HS-5 (cell line): ENCODE results near the gene LASP1.
A peak's percentile ranks its signal among the peaks of the same experiment; 100 is the strongest.

Source experiments
- DNase-seq: peaks from one replicate; pipeline ENCODE4 v3.0.0-alpha.2; 2012; ENCODE audit warnings: low read depth

The LASP1 gene

DNA sequence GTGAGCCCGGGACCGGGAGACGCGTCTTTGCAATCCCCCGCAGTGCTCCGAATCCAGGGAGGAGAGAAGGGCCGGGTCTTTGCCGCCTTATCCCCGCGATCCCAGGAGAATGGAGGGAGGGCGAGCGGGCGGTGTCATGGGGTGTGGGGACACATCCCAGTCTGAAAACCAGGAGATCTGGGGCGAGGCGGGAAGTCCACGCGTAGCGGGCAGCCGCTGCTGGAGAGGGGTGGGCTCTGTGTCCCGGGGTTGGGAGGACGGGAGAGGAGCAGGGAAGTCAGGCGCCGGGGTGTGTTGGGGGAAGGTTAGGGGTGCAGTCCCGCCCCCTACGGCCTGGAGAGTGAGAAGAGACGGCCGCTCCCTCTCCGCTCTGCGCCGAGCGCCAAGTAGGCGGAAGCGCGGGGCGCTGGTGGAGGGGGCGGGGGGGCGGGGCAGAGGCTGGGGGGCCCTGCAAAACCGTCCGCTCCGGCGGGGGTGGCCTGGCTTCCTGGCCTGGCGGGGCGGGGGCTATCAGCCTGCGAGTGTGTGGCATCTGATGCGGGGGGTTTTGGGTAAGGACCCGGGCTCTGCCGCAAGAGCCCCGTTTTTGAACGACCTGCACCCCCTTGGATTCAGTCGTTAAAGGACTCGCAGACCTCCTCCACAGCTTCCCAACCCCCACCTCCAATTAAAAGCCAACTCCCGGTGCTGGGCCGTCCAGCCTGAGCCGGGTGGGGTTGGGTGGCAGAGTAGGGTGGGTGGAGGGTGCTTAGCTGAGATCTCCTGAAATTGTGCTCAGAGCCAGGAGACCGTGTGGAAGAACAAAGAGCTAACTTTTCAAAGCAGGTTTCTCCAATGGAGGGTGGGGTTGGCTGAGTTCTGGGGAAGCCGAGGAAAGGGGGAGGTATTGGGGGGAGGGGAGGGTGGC lies 654 bp downstream of the LASP1 start:
- no peak for DNase-seq

DNA sequence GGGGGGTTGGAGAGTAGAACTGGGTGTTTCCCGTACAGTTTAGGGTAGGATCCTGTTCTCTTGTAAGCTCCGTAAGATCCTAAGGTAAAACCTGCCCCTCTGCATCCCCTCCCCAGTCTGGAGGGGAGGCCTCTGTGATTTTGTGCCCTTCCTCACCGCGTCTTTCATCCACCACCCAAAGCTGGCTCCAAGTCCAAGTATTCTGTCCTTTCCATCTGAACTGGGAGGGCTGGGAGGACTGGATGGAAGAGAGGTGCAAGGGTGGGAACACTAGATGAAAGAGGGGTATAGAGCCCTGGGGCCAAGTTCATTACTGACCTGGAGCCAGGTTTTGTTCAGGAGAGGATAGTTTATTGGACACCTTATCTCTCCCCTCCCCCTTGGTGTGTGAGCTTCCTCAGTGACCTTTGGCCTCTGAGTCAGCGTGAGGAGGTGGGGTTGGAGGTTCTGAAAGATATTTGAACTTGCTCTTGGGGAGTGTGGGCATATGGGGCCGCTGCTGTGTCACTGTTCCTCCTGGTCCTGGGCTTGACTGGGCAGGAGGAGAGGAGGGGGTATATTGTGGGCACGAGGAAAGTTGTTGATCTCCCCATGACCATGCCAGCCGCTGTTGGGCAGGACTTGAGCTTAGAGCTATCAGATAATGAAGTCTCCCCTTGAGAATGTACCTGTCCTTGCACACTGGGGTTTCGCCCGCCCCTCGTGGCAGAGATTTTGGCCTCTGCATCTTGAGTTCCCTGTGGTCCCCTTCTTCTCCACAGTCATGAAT lies 1.6 kb downstream of the LASP1 start:
- peak; percentile 67 for DNase-seq

DNA sequence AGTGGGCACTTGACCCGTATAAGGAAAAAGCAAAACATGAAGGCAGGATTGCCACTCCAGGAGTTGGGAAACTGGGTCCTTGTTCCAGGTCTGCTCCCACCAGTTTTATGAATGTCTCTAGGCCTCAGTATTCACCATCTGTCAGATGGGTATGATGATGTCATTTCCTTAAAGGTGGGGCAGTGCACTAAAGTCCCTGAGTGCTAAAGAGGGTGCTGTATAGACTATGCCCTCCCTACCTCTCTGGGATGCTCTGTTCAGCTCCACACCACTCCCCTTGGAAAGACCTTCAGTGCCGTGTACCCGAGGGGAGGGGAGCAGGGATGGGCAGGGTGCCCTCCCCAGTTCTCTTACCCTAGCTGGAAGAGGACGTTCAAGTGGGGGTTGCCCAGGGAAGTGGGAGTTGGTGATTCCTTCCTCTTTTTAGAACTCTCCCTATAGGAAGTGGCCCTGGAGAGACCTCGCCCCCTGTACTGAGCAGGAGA lies 2.2 kb downstream of the LASP1 start:
- DNase-seq: no peak

DNA sequence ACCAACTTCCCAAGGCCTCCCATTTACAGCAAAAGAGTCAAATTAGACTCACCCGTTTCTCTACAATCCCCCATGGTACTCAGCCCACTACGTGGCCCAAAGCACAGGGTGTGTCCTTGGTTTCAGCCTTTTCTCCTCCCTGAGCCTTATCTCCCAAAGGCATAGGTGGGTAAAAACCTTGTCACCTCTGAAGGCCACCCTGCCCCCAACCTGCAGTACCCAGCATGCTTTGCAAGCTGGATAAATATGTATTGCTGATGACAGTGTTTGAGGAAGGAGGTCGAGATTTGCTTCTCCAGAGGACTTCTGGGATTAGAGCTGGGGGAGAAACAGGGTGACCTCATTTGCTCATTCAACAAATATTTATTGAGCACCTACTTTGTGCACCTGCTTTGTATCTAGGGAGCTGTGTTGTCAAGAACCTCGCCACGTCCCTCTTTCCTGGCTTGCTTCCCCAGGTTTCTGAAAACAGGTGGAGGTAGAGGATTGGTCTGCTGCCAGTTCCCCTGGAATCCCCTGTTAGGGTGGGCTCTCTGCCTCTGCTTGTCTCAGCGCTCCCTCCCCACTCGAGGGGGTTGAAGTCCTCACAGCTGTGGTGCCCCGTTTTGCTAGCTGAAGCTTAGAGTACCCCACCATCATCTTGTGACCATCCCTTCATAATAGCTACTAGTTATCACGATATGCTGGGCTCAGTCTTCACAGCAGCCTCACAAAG lies 3.0 kb downstream of the LASP1 start:
- DNase-seq: no peak

DNA sequence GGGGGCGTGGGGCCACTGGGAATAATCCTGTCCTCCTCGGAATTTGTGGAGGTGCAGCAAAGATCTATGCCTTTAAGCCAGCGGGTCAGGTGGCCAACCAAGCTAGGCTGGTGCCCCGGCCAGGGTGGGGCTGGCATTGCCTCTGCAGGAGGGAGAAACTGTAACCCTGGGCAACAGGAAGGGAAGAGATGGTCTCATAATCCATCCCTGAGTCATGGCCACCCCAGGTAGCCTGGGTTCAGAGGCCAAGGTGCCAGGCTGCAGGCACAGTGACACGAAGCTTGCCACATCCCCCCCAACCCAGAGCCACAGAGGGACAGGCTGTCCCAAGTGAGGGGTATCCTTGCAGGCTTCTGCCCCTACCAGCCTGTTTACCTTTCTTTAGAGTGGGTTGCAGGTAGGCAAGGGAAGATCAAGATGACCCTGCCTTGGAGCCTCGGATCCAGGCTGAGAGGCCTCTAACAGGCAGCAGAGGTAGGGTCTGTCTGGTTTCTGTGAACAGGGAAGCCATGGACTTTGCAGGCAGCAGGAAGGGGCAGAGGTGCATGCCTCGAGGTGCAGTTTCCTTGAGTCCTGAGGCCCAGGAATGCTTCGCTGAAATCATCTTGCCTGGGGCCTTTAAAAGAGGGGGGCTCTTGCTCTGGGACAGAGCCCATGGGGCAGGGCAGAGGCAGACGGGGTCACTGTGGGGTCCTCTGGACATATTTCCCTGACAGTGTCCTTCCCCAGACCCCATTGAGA lies 4.0 kb downstream of the LASP1 start:
- DNase-seq: no peak

DNA sequence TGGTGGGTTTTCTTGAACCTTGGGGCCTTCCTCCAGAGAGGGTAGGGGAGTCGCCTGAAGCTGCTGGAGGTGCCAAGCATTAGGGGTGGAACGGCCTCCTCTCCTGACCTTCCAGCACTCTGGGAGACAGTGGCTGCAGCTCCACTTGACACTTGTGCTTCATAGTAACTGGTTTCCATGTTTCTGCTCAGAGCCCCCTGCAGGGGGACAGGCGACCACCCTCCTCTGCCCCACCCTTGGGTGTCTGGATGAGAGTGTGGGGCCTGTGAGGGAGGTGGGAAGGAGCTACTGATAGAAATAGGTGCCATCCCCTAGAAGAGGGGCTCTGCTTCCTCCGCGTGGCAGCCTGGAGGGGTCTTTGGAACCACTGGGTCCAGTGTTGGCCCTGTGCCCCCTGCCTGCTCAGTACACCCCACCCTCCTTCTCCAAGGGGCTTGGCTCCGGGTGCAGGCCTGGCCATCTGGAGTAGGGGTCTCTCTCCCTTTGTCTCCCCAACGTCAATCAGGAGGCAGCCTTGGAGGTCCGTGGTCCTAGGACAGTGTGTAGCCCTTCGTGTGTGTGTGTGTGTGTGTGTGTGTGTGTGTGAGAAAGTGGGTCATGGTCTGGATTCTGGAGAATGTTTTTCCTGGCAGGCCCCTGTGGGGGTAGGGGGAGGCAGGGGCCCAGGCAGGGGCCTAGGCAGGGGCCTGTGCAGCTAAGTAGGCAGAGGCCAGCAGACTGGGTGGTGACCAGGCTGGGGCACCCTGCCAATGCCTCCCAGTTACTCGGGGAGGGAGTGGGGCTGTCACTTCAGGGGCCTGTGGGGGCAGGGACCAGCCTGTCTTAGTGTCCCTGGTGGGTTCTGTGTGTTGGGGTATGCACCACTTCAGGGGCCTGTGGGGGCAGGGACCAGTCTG lies 4.9 kb downstream of the LASP1 start:
- no peak for DNase-seq

DNA sequence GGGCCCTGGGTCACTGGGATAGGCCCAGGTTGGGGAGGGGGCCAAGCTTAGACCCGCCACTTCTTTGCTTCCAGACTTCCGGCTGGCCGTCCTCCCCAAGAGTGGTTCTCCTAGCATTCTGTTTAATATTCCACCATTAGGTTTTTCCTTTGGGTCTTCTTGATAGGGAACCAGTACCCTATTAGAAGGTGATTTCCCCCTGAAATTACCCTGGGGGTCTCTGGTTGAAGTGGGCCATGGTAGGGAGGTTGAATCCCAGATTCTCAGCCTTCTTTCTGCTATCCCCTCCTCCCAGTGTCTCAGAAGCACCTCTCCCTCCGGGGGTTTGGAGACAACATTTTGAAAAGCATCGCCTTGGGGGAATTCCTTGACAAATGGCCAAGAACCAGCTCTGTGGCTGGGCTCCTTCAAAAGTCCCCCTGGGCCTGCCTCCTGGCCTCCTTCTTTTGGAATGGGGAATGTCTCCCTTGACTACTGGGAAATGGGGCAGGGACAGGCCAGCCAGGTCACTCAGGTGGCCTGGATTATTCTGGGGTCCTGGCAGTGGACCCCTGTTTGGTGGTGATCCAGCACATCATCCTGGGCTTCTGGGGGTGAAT lies 5.7 kb downstream of the LASP1 start:
- no peak for DNase-seq

DNA sequence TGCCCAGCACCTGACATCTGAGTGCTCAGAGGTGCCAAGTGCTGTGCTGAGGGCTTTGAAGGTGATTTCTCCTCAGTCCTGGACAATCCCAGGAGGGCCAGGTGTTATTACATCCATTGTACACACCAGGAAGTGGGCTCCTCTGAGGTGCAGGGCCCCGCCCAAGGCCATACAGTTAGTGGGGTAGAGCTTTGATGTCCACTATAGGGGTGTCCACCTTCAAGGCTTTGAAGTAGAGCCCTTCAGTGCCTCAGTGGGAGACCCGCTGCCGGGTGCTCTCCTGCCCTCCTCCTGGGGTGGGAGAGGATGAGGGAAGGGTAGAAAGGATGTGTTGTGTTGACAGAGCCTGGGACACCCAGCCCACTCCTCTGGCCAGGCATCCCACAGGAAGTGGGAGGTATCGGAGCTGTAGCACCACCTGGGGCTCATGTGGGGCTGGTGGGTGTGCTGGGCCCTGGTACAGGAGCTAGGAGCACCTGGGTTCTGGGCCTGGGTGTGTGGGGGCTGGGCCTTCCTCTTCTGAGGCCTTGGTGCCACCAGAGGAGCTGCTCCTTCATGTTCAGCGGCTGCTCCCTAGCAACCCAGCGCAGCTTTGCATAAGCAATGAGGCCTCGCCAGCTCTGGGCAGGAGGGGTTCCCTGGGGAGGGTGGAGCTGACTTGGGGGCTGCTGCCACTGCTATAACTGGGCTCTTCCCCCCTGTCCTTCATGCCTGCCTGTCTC lies 7.4 kb downstream of the LASP1 start:
- no peak for DNase-seq

DNA sequence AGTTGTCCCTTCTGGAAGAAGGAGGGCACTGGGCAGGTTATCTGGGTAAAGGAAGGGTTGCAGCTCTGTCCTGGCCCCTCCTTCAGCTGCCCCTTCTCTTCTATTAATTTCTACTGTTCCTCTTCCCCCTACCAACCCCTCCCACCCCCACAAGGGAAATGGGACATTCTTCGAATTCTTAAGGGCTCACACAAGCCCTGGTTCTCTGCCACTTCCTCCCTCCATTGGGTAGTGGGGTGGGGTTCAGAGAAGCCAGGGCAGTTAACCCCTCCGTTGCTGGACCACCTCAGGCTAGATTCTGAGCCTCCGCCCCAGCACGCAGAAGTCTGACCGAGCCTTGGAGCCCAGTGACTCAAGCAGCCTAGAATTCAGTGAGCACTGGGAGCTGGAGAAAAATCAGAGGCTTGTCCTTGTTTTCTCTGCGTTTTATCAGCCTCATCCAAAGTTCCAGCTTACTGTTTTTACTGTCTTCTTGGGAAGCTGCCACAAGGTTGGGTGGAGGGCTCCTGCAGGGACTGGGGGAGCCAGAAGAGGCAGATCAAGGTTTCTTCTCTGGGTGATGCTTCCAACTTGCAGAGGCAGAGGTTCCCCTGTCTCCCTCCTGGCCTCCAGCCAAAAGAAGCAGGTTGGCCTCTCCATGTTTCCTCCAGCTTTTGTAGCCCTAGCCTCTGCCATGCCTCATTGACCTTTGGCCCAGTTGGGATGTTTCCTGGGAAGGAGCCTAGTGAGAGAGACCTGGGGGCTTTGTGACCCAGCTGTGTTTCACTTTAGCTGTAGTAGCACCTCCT lies 10.2 kb downstream of the LASP1 start:
- DNase-seq: peak; percentile 71

DNA sequence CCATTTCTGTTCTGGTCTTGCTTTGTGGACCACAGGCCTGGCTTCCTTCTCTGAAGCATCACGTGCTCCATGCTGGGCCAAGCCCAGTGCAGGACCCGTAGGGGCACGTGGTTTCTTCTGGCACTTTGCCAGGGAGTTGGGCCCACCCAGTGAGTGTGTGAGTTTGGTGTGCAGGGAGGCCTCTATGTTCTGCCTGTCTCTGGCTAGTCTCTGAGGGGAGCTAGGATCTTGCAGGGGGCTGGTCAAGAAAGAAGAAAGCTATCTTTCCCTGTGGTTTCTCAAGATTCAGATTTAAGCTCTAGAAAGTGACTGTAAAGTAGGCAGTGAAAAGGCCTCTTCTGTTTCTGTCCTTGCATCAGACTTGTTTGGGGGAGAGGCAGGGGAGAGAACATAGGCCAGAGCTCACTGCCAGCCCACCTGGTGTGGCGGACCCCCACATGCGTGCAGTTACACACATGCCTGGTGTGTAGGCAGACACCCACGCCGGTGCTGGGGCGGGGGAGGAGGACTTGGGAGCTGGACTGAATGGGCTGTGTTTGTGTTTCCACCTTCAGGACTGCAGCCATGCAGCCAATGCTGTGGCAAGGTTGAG lies 11.8 kb downstream of the LASP1 start:
- no peak for DNase-seq

DNA sequence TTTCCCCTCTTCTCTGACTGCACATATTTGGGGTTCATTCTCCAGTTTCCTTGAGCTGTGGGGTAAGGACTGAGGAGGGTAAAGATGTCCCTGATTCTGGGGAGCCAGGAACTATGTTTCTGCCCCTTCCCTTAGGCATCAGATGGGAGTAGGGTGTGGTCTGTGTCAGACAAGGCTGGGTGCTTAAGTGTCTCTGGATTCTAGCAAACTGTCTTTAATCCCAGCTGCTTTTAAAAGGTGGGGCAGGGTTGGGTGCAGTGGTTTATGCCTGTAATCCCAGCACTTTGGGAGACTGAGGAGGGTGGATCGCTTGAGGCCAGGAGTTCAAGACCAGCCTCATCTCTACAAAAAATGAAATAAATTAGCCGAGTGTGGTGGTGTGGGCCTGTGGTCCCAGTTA lies 13.0 kb downstream of the LASP1 start:
- DNase-seq: no peak

DNA sequence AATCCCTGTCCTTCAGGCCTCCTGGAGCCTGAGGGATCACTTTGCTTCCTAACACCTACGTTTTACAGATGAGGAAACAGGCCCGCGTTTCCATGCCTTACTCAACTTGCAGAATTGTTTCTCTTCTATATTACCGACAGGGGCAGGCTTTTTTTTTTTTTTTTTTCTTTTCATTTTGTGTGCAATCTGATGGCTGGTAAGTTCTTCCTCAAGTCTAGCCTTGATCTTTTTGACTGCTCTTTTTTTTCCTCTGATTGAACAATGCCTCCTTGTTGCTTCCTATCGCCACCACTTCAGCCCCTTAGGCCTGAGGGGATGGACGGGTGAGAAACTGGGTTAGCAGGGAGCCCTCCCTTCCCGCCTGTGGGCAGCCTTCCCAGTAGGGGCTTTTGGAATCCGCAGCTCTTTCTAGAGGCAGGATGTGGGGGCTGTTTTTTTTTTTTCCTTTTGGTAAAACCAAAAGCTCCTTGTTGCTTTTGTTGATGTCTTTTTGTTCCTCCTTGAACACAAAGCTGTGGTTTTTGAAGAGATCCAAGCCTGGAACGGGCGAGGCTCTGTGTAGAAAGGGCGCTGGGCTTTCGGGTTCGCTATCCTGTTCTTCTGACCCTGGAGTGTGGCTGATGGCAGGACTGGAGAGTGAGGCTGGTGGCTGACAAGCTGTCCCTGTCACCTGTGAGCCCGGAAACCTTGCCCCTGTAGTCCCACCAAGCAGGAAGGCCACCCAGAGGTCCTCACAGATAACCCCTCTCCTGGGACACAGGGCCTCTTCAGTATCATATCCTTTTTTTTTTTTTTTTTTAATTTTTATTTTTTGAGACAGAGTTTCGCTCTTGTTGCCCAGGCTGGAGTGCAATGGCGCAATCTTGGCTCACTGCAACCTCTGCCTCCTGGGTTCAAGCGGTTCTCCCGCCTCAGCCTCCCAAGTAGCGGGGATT lies 14.0 kb downstream of the LASP1 start:
- no peak for DNase-seq

DNA sequence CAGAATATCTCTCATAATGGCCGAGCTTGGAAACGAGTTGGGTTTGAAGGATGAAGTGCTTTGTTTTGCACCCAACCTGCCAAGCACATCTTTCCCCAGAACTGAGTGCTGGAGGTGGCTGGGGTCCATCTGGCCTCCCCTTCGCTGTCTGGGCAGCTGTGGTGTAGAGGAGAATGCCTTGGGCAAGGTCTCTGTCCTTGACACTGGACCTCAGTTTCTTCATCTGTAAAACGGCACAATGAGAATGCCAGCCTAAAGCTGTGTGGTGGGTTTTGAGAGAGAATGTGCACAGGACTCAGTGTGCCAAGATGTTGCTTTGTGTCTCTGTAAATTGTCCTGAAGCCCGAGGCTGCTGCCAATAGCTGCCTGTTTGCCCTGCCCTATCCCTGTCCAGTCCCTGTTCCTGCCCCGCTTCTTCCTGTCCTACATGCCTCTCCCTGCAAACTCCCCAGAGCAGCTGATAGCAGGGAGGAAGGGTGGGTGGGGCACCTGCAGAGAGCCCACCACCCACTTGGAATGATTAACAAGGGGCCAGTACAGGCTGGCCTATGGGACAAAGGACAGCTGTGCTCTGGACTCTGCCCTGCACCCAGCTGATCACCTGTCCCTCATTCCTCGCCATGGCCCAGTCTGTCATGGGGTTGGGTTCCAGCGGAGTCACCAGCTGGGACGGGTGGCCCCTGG lies 15.3 kb downstream of the LASP1 start:
- DNase-seq: no peak

DNA sequence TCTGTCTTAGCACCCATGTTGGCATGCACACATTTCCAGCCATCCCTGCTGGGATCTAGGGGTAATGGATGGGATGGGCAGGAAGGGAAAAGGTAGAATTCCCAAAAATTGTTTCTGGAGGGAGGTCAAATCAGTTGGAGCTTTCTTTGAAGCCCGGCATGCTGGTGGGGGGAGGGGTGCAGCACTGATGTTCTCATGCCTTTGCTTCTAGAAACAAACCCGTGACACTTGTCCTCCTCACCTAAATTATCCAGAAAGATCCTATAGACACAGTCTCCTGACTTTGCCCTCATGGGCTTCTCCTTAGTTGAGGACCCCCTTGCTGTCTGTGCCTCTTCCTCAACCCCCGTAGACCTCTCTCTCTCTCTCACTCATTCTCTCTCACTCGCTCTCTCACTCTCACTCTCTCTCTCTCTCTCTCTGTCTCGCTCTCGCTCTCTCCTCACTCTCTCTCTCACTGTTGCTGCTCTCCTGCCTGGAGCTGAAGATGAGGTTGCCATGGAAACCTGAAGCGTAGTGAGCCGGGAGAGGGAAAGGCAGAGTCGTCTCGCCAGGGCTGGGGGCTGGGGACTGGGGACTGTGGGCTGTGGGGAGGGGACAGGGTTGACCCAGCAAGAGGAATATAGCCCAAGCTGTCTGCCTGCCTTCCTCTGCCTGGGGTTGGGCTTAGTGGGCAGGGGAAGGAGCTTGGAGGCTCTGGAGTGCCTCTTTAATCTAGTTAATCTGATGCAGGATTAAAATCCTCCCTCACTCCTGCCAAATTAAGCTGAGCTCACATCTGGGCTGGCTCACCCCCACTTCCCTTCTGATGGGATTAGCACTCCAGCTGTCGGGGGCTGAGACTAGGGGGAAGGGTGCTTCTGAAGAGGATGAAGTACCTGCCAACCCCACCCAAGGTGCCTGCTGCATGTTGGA lies 16.1 kb downstream of the LASP1 start:
- DNase-seq: no peak

DNA sequence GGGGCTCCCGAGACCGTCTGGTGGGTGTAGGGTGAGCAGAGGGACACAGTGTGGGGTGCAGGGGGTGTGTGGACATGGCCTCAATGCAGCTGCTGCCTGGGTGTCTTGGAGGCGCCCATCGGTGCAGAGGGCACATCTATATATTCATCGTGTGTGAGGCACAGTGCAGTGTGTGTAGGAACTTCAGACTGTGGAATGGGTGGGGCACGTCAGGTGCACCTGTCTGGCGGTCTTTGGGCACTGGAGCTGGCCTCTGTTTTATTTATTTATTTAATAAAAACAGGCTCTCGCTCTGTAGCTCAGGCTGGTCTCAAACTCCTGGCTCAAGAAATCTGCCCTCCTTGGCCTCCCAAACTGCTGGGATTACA lies 16.8 kb downstream of the LASP1 start:
- no peak for DNase-seq

DNA sequence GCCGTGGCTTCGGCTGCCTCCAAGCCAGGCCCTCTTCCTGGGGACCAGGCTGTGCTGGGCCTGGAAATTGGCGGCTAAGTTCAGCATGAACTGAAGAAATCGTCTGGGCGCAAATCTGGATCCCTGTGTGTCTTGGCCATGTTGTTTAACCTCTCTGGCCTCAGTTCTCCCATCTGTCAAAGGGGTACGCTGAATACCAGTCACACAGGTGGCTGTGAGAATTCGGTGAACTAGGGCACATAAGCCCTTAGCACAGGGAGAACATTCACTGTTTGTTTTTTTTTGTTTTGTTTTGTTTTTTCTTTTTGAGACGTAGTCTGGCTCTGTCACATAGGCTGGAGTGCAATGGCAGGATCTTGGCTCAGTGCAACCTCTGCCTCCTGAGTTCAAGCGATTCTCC lies 19.0 kb downstream of the LASP1 start:
- no peak for DNase-seq
